ENCODE results near the gene DLX1.

The DLX1 gene

DNA sequence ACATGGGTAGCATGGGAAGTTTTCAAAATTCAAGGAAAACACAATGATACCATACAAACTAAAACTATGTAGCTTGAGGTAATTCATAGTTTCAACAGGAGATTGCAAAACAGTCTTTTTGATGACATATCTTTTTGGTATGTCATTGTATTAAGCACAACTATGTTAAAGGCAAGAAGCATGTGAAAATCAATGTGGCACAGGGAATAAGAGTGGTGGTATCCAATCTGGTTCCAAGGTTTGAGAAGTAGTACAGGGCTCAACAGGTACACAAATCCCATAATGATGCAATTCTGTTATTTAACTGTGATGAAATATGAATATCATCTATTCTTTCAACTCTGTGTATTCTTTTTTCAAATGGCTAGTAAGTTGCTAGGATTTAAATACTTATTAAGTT, 33.8 kb downstream of the DLX1 start:
- ChIA-PET POLR2A (no interaction called here), CTCF (interaction anchor here (0.6 to 1.6 kb wide), 5 partner anchors 8 to 544 kb away, joined by 3 to 4 read pairs (median 3); no protein-coding TSS in a partner anchor)
- no peaks in the 10 kb centered on the region for H3K9me3 ChIP-seq (ENCODE audit: control insufficient read depth, insufficient read depth, low read depth, low read length)
- no peak overlapping the region for H3K4me3 ChIP-seq (ENCODE audit: low read depth, low read length)
- TF ChIP-seq SCRT2 (tag by site-specific recombination; IDR thresholded peaks at IDR 0.05) (peak; percentile 85), ZFP3 (tag by site-specific recombination; IDR thresholded peaks at IDR 0.05; ENCODE audit: low read depth) (no peak)
- no peaks in the 10 kb centered on the region for H3K36me3 ChIP-seq (ENCODE audit: control insufficient read depth in 2 of 2, insufficient read depth in 1 of 2, low read length in 2 of 2)
- no peak overlapping the region for H3K27ac ChIP-seq (ENCODE audit: extremely low read depth, low read depth, low read length)
- no peaks in the 10 kb centered on the region for H3K4me1 ChIP-seq (ENCODE audit: control insufficient read depth, insufficient read depth, low read length)

DNA sequence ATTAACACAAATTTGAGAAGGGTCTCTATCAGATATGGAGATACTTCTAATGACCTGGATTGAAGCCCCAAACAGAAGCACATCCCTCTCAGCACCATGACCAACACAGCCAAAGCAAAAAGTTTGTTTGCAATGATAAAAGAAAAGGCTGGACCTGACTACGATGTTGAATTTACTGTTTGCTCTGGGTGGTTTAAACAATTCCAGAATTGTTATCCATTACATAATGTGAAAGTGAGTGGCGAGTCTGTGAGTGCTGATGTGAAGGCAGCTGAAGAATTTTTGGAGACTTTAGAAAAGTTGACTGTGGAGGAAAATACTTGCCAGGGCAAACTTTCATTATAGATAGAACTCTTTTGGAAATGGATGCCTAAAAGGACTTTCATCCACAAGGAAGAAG, 34.8 kb downstream of the DLX1 start:
- H3K4me1 ChIP-seq (ENCODE audit: control insufficient read depth, insufficient read depth, low read length), result no peaks in the 10 kb centered on the region
- H3K9me3 ChIP-seq (ENCODE audit: control insufficient read depth, insufficient read depth, low read depth, low read length), result no peaks in the 10 kb centered on the region
- H3K27ac ChIP-seq (ENCODE audit: extremely low read depth, low read depth, low read length), result no peak overlapping the region
- POLR2A ChIA-PET, result interaction anchor here (1.4 to 1.5 kb wide), 2 partner anchors 17 to 198 kb away, joined by 3 read pairs; partner anchors contain the start of genes DLX2 and HAT1
- H3K36me3 ChIP-seq (ENCODE audit: control insufficient read depth in 2 of 2, insufficient read depth in 1 of 2, low read length in 2 of 2), result no peaks in the 10 kb centered on the region
- TF ChIP-seq ZNF341 (tag by site-specific recombination; IDR thresholded peaks at IDR 0.05; ENCODE audit: low read depth) (no peak), ZNF248 (tag by site-specific recombination; IDR thresholded peaks at IDR 0.05) (no peak), ZNF10 (tag by site-specific recombination; IDR thresholded peaks at IDR 0.05) (no peak)
- TF ChIP-seq, protein P1, sequence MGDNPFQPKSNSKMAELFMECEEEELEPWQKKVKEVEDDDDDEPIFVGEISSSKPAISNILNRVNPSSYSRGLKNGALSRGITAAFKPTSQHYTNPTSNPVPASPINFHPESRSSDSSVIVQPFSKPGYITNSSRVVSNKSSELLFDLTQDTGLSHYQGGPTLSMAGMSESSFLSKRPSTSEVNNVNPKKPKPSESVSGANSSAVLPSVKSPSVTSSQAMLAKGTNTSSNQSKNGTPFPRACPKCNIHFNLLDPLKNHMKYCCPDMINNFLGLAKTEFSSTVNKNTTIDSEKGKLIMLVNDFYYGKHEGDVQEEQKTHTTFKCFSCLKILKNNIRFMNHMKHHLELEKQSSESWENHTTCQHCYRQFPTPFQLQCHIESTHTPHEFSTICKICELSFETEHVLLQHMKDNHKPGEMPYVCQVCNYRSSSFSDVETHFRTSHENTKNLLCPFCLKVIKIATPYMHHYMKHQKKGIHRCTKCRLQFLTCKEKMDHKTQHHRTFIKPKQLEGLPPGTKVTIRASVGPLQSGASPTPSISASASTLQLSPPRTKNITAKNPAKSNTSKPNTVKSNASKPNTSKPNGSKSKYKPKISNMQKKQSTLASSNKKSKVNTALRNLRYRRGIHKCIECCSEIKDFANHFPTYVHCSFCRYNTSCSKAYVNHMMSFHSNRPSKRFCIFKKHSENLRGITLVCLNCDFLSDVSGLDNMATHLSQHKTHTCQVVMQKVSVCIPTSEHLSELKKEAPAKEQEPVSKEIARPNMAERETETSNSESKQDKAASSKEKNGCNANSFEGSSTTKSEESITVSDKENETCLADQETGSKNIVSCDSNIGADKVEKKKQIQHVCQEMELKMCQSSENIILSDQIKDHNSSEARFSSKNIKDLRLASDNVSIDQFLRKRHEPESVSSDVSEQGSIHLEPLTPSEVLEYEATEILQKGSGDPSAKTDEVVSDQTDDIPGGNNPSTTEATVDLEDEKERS (tag by site-specific recombination; IDR thresholded peaks at IDR 0.05), result no peak
- TF ChIP-seq, protein P2, sequence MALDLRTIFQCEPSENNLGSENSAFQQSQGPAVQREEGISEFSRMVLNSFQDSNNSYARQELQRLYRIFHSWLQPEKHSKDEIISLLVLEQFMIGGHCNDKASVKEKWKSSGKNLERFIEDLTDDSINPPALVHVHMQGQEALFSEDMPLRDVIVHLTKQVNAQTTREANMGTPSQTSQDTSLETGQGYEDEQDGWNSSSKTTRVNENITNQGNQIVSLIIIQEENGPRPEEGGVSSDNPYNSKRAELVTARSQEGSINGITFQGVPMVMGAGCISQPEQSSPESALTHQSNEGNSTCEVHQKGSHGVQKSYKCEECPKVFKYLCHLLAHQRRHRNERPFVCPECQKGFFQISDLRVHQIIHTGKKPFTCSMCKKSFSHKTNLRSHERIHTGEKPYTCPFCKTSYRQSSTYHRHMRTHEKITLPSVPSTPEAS (tag by site-specific recombination; IDR thresholded peaks at IDR 0.05), result no peak
- CTCF ChIA-PET, result interaction anchor here (0.9 to 1.6 kb wide), 3 partner anchors 7 to 1190 kb away, joined by 3 to 5 read pairs (median 4); no protein-coding TSS in a partner anchor
- H3K4me3 ChIP-seq (ENCODE audit: low read depth, low read length), result no peak overlapping the region

DNA sequence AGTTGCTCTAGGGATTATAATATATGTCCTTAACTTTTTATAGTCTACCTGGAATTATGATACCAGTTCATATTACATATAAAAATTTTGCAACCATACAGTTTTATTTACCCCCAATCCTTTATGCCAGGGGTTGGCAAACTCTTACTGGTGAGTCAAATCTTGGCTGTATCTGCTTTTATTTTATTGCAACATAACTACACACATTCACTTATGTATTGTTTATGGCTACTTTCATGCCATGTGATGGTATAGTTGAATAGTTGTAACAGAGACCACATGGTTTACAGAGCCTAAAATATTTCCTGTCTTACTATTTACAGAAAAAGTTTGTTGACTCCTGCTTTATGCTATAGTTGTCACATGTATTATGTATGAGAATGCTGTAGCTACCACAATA, 43.2 kb downstream of the DLX1 start:
- no peak overlapping the region for H3K27ac ChIP-seq (ENCODE audit: extremely low read depth, low read depth, low read length)
- no peak overlapping the region for H3K4me3 ChIP-seq (ENCODE audit: low read depth, low read length)
- H3K36me3 ChIP-seq (ENCODE audit: control insufficient read depth in 2 of 2, insufficient read depth in 1 of 2, low read length in 2 of 2), result no peaks in the 10 kb centered on the region
- H3K9me3 ChIP-seq (ENCODE audit: control insufficient read depth, insufficient read depth, low read depth, low read length), result no peaks in the 10 kb centered on the region
- ChIA-PET POLR2A (no interaction called here), CTCF (interaction anchor here (0.5 to 3.6 kb wide), 11 partner anchors 8 to 1048 kb away, joined by 3 to 30 read pairs (median 4); no protein-coding TSS in a partner anchor)
- TF ChIP-seq ZNF433 (tag by site-specific recombination; IDR thresholded peaks at IDR 0.05; ENCODE audit: low read depth), result no peak
- TF ChIP-seq, protein P3, sequence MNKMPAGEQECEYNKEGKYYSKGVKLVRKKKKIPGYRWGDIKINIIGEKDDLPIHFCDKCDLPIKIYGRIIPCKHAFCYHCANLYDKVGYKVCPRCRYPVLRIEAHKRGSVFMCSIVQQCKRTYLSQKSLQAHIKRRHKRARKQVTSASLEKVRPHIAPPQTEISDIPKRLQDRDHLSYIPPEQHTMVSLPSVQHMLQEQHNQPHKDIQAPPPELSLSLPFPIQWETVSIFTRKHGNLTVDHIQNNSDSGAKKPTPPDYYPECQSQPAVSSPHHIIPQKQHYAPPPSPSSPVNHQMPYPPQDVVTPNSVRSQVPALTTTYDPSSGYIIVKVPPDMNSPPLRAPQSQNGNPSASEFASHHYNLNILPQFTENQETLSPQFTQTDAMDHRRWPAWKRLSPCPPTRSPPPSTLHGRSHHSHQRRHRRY (tag by site-specific recombination; IDR thresholded peaks at IDR 0.05), result no peak
- TF ChIP-seq, protein P4, sequence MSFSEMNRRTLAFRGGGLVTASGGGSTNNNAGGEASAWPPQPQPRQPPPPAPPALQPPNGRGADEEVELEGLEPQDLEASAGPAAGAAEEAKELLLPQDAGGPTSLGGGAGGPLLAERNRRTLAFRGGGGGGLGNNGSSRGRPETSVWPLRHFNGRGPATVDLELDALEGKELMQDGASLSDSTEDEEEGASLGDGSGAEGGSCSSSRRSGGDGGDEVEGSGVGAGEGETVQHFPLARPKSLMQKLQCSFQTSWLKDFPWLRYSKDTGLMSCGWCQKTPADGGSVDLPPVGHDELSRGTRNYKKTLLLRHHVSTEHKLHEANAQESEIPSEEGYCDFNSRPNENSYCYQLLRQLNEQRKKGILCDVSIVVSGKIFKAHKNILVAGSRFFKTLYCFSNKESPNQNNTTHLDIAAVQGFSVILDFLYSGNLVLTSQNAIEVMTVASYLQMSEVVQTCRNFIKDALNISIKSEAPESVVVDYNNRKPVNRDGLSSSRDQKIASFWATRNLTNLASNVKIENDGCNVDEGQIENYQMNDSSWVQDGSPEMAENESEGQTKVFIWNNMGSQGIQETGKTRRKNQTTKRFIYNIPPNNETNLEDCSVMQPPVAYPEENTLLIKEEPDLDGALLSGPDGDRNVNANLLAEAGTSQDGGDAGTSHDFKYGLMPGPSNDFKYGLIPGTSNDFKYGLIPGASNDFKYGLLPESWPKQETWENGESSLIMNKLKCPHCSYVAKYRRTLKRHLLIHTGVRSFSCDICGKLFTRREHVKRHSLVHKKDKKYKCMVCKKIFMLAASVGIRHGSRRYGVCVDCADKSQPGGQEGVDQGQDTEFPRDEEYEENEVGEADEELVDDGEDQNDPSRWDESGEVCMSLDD (tag by site-specific recombination; IDR thresholded peaks at IDR 0.05), result no peak
- no peak for TF ChIP-seq ZNF791 (tag by site-specific recombination; IDR thresholded peaks at IDR 0.05)
- TF ChIP-seq, protein P5, sequence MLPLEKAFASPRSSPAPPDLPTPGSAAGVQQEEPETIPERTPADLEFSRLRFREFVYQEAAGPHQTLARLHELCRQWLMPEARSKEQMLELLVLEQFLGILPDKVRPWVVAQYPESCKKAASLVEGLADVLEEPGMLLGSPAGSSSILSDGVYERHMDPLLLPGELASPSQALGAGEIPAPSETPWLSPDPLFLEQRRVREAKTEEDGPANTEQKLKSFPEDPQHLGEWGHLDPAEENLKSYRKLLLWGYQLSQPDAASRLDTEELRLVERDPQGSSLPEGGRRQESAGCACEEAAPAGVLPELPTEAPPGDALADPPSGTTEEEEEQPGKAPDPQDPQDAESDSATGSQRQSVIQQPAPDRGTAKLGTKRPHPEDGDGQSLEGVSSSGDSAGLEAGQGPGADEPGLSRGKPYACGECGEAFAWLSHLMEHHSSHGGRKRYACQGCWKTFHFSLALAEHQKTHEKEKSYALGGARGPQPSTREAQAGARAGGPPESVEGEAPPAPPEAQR (tag by site-specific recombination; IDR thresholded peaks at IDR 0.05), result no peak
- TF ChIP-seq SP2 (tag by site-specific recombination; IDR thresholded peaks at IDR 0.05), result no peak
- no peak for TF ChIP-seq ZNF555 (tag by site-specific recombination; conservative IDR thresholded peaks at IDR 0.05)
- no peaks in the 10 kb centered on the region for H3K4me1 ChIP-seq (ENCODE audit: control insufficient read depth, insufficient read depth, low read length)
